GM23248 (cell line): ENCODE measurements around the gene GRIP2. TPM values are rescaled to one million over a fixed set of nuclear protein-coding genes. Genes with fewer than 3 reads are reported as not detected.

Experiments
- DNase-seq: peaks from one replicate; pipeline ENCODE4 v3.0.0-alpha.2; 2015
- H2AFZ ChIP-seq: fragments of 200-600 bp; sonication (generic); 2 replicates; pipeline ENCODE4 v1.6.1; 2016; ENCODE audit warnings: antibody characterized with exemption
- H3F3A ChIP-seq: fragments of 200-600 bp; sonication (generic); 2 replicates; pipeline ENCODE4 v1.6.1; 2016; ENCODE audit warnings: mild to moderate bottlenecking, antibody characterized with exemption, mixed run types; ENCODE audit not compliant: insufficient read depth
- H3K27ac ChIP-seq: fragments of 200-600 bp; sonication (generic); 2 replicates; pipeline ENCODE4 v1.5.1; 2016; ENCODE audit warnings: mild to moderate bottlenecking
- H3K27me3 ChIP-seq: fragments of 200-600 bp; sonication (generic); replicated peaks from 2 replicates; pipeline ENCODE4 v1.6.1; 2016; ENCODE audit warnings: mild to moderate bottlenecking; ENCODE audit not compliant: insufficient read depth
- H3K36me3 ChIP-seq: fragments of 200-600 bp; sonication (generic); 2 replicates; pipeline ENCODE4 v1.6.1; 2016; ENCODE audit warnings: low read depth, mild to moderate bottlenecking
- H3K4me1 ChIP-seq: fragments of 200-600 bp; sonication (generic); 2 replicates; pipeline ENCODE4 v1.6.1; 2016; ENCODE audit warnings: mild to moderate bottlenecking; ENCODE audit not compliant: insufficient read depth
- H3K4me2 ChIP-seq: fragments of 200-600 bp; sonication (generic); one replicate; pipeline ENCODE4 v1.6.1; 2016; ENCODE audit warnings: mild to moderate bottlenecking; ENCODE audit not compliant: unreplicated experiment
- H3K4me3 ChIP-seq: fragments of 200-600 bp; sonication (generic); 2 replicates; pipeline ENCODE4 v1.5.1; 2016; ENCODE audit warnings: mild to moderate bottlenecking
- H3K79me2 ChIP-seq: fragments of 200-600 bp; sonication (generic); 2 replicates; pipeline ENCODE4 v1.6.1; 2016; ENCODE audit warnings: mild to moderate bottlenecking; ENCODE audit not compliant: insufficient read depth
- H3K9ac ChIP-seq: fragments of 200-600 bp; sonication (generic); 2 replicates; pipeline ENCODE4 v1.6.1; 2016; ENCODE audit warnings: mild to moderate bottlenecking
- H3K9me2 ChIP-seq: fragments of 200-600 bp; sonication (generic); 2 replicates; pipeline ENCODE4 v1.6.1; 2016; ENCODE audit warnings: mixed run types, mild to moderate bottlenecking, moderate library complexity; ENCODE audit not compliant: insufficient read depth
- H3K9me3 ChIP-seq: fragments of 200-600 bp; sonication (generic); one replicate; pipeline ENCODE4 v1.6.1; 2017; ENCODE audit warnings: low read depth
- H4K20me1 ChIP-seq: fragments of 200-600 bp; sonication (generic); 2 replicates; pipeline ENCODE4 v1.6.0; 2016; ENCODE audit not compliant: insufficient read depth
- EZH2 ChIP-seq: fragments of 200-600 bp; sonication (generic); IDR thresholded peaks from 2 replicates; pipeline ENCODE4 v1.6.1; 2018; ENCODE audit warnings: antibody characterized with exemption, mild to moderate bottlenecking; ENCODE audit not compliant: insufficient read depth, poor library complexity, severe bottlenecking
- EZH2phosphoT487 ChIP-seq: fragments of 200-600 bp; sonication (generic); IDR thresholded peaks from 2 replicates; pipeline ENCODE4 v1.6.1; 2018; ENCODE audit warnings: antibody characterized with exemption, moderate library complexity, mild to moderate bottlenecking, low read depth; ENCODE audit not compliant: insufficient read depth
- WGBS, 2 experiments: methylation state at CpG; one replicate each; pipeline ENCODE4 v1.1.6; 2015 to 2017; ENCODE audit warnings: low lambda C conversion rate in 2 of 2, low coverage in 1 of 2; ENCODE audit errors: missing lambda C conversion rate in 2 of 2; 5-methylcytosine and 5-hydroxymethylcytosine counted together
- in situ Hi-C: fragments of 300-500 bp; cut with MboI; formaldehyde crosslinking; loops from 2 replicates; pipeline ENCODE4 v1.15.0; 2020
- polyA plus RNA-seq: library from polyadenylated mRNA; unstranded; fragments of >200 nt; fragmentation: Nextera tagmentation; extraction: Ambion mirVana; gene quantifications from 2 replicates; pipeline ENCODE4 v1.2.1, GENCODE V29; 2016
- total RNA-seq: library from RNA; depleted of rRNA; stranded (reverse); fragments of >200 nt; shearing (Covaris generic); gene quantifications from 2 replicates; pipeline ENCODE4 v1.2.3, GENCODE V29; 2014

The GRIP2 gene
- total and polyA plus RNA-seq, 2 experiments from 2014 or later = 0.11 to 0.14 TPM

- peaks cover 14% of the 10 kb centered on the region; the same call in 1 of the 2 replicates for H3K36me3 ChIP-seq
- in situ Hi-C loops = no loop called here
Measured at GRCh38 chr3:14478956-14479550, 61.1 kb downstream of the GRIP2 start.

GRCh38 chr3:14477311-14477935 is 62.7 kb downstream of the GRIP2 start:
- no peak overlapping the region for H2AFZ ChIP-seq
- H3K9me3 ChIP-seq = no peaks in the 10 kb centered on the region
- no peaks in the 10 kb centered on the region for H3K27me3 ChIP-seq
- in situ Hi-C loops = no loop called here
- no peaks in the 10 kb centered on the region for H4K20me1 ChIP-seq
- no peaks in the 10 kb centered on the region for H3F3A ChIP-seq
- no peak overlapping the region for H3K27ac ChIP-seq
- no peak overlapping the region for H3K9ac ChIP-seq
- 0 out of 2 replicates have a peak, but pooled peaks cover 14% of the 10 kb centered on the region for H3K36me3 ChIP-seq
- DNase-seq = no peak
- no peaks in the 10 kb centered on the region for H3K9me2 ChIP-seq
- WGBS, 2 experiments = 93 to 98% methylated on average over 11 of the region's 11 CpGs
- TF ChIP-seq EZH2 (no peak), EZH2phosphoT487 (no peak)
- no peak overlapping the region for H3K4me3 ChIP-seq
- peaks cover 14% of the 10 kb centered on the region for H3K4me1 ChIP-seq
- no peaks in the 10 kb centered on the region for H3K79me2 ChIP-seq
- H3K4me2 ChIP-seq = no peak overlapping the region

More at GRCh38 chr3:14478956-14479550, 61.1 kb downstream of the GRIP2 start:
- H3K9me3 ChIP-seq = no peaks in the 10 kb centered on the region
- DNase-seq = no peak
- 99% methylated on average over 8 of the region's 8 CpGs for WGBS, 2 experiments
- H4K20me1 ChIP-seq = no peaks in the 10 kb centered on the region
- H3K4me1 ChIP-seq = no peaks in the 10 kb centered on the region
- H3F3A ChIP-seq = no peaks in the 10 kb centered on the region
- no peak overlapping the region for H3K4me2 ChIP-seq
- no peaks in the 10 kb centered on the region for H3K9me2 ChIP-seq
- H3K27me3 ChIP-seq = no peaks in the 10 kb centered on the region
- H3K9ac ChIP-seq = no peak overlapping the region
- H3K4me3 ChIP-seq = no peak overlapping the region
- H2AFZ ChIP-seq = no peak overlapping the region
- H3K79me2 ChIP-seq = no peaks in the 10 kb centered on the region
- TF ChIP-seq EZH2phosphoT487 (no peak), EZH2 (no peak)
- no peak overlapping the region for H3K27ac ChIP-seq

- Histone ChIP-seq H3K4me2 (no peak overlapping the region), H3K9me3 (no peaks in the 10 kb centered on the region), H3K9ac (no peak overlapping the region), H3K4me3 (no peak overlapping the region), H3F3A (peaks cover 6% of the 10 kb centered on the region; the same call in 1 of the 2 replicates), H3K79me2 (no peaks in the 10 kb centered on the region), H3K27me3 (no peaks in the 10 kb centered on the region), H3K36me3 (0 out of 2 replicates have a peak, but pooled peaks cover 14% of the 10 kb centered on the region), H3K9me2 (no peaks in the 10 kb centered on the region), H3K27ac (no peak overlapping the region), H3K4me1 (peaks cover 21% of the 10 kb centered on the region), H4K20me1 (no peaks in the 10 kb centered on the region), H2AFZ (no peak overlapping the region)
- in situ Hi-C loops = no loop called here
- no peak for DNase-seq
- TF ChIP-seq EZH2 (no peak), EZH2phosphoT487 (no peak)
- 96 to 97% methylated on average over 13 of the region's 13 CpGs for WGBS, 2 experiments
Measured at GRCh38 chr3:14476583-14477265, 63.4 kb downstream of the GRIP2 start.

- in situ Hi-C loops = no loop called here
- peaks cover 14% of the 10 kb centered on the region; the same call in 1 of the 2 replicates for H3F3A ChIP-seq
- H3K4me1 ChIP-seq = peaks cover 26% of the 10 kb centered on the region
- H3K27me3 ChIP-seq = no peaks in the 10 kb centered on the region
- no peak overlapping the region for H3K27ac ChIP-seq
- 0 out of 2 replicates have a peak, but pooled peaks cover 14% of the 10 kb centered on the region for H3K36me3 ChIP-seq
- no peak overlapping the region for H3K9ac ChIP-seq
- WGBS, 2 experiments = 72 to 73% methylated on average over 7 of the region's 7 CpGs
- TF ChIP-seq EZH2 (no peak), EZH2phosphoT487 (no peak)
- no peak overlapping the region for H2AFZ ChIP-seq
- no peaks in the 10 kb centered on the region for H3K9me2 ChIP-seq
- no peak overlapping the region for H3K4me2 ChIP-seq
- no peaks in the 10 kb centered on the region for H3K79me2 ChIP-seq
- no peaks in the 10 kb centered on the region for H4K20me1 ChIP-seq
- no peak for DNase-seq
- no peak overlapping the region for H3K4me3 ChIP-seq
- no peaks in the 10 kb centered on the region for H3K9me3 ChIP-seq
Measured at GRCh38 chr3:14475621-14476020, 64.5 kb downstream of the GRIP2 start.
